HUDEP-2 (cell line): ENCODE measurements around the gene ZNF264.
"Not testable (repeated sequence)": the region's sequence is repeated elsewhere in the genome, so short reads cannot be mapped to it uniquely, and the experiment has no call there.

Experiments
- DNase-seq, 76 experiments: peaks; one replicate each; lab custom pipeline; 2025; ENCODE audit not compliant: unreplicated experiment in 76 of 76; lab: John Stamatoyannopoulos, UW

ZNF264 gene

DNA sequence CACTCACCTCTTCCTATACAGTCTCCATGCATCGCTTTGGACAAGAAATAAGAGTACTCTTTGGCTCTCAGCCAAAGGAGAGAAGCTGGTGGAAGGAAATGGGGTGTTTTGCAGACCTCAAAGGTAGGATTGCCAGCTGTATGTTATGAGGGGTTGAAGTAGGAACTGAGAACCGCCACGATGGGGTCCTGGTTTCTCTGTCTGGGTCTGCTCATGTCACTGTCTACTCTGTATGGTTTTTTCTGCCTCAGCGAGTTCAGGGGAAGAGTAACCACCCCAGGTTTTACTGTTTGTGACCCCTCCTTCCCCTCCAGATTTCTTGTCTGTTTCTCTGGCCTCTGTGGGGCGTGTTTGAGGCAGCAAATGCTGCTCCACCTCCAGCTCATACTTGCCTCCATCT, 53.2 kb downstream of the ZNF264 start:
- DNase-seq = no peak

DNA sequence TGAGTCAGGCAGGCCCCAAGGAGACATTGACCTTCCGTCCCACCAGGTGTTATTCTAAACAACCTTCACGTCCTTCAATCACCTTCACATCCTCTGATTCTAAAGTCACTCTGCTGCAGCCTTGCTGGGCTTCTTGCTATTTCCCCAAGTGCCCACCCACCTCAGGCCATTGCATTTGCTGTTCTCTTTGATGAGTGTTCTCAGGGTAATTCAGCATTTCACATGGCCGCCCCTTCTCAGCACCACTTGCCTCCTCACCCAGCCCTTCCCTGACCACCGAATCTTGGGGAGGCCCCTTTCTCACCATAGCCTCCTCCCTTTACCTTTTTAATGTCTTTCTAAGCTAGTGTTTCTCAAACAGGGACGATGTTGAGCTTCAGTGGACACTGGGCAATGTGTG, 53.8 kb downstream of the ZNF264 start:
- no peak for DNase-seq

DNA sequence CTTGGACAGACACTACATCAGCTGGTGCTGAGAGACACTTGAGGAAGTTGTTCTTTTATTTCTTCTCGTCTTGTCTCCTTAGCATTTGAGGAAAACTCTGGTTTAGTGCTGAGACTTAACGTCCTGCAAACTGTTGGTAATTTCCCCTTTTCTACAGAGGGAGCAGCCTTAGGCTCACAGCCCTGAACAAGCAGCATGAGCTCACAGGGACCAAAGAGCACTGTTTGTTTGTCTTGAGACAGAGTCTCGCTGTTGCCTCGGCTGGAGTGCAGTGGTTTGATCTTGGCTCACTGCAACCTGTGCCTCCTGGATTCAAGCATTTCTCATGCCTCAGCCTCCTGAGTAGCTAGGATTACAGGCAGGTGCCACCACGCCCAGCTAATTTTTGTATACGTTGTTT, 54.7 kb downstream of the ZNF264 start:
- no peak for DNase-seq

DNA sequence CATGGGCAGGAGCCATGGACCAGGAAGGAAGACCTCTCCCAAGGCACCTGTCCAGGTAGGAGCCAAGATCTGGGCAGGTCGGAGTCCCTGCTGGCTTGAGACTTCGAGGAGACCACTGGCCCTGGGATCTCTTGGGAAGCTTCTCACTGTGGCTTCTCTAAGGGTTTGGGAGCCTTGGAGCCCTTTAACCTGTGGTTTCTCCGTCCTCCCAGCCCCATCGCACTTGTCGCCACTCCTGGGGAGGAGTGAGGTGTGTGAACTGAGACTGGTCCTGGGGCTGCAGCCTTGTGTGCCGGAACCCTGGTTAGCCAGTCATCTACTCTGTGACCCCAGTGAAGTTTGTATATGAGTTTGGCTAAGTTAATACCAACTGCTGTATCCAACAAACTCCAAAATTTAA, 57.3 kb downstream of the ZNF264 start:
- DNase-seq = no peak

DNA sequence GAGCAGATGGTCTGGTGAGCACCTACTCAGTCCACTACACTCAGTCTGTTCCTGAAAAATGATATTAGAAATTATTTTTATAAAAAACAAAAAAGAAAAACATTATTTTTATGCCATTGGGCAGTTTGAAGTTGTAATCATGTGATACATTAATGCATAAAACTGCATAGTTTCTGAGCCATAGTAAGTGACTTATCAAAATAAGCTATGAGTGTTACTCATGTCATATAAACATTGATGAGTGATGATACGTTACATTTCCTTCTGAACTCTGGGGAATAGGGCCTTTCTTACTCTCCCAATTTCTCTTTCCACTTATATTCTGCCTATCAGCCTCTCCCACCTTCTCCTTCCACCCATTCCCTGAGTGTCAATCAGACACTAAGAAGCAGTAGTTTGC, 58.0 kb downstream of the ZNF264 start:
- no peak for DNase-seq

DNA sequence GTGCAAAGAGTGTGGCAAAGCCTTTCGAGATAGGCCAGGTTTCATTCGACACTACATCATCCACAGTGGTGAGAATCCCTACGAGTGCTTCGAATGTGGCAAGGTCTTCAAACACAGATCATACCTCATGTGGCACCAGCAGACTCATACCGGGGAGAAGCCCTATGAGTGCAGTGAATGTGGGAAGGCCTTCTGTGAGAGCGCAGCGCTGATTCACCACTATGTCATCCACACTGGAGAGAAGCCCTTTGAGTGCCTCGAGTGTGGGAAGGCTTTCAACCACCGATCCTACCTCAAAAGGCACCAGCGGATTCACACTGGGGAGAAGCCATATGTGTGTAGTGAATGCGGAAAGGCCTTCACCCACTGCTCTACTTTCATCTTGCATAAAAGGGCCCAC, 62.5 kb downstream of the ZNF264 start:
- not testable (repeated sequence) for DNase-seq

DNA sequence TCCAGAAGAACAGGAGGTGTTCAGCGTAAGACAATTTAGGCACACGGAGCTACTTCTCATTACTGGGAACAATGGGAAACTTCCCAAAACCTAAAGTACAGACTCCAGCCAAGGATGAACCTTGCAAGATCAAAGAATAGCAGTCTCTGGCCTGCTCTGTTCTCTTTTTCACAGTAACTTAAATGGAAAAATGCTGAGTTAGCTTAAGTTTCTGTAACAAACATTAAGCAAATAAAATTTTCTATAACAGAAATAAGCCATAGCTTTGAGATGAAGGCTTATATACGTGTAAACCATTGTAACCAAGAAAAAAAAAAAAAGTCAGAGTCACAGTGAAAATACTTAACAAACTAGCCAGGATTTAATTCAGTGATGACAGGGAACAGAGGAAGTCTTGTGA, 70.7 kb downstream of the ZNF264 start:
- DNase-seq = no peak

DNA sequence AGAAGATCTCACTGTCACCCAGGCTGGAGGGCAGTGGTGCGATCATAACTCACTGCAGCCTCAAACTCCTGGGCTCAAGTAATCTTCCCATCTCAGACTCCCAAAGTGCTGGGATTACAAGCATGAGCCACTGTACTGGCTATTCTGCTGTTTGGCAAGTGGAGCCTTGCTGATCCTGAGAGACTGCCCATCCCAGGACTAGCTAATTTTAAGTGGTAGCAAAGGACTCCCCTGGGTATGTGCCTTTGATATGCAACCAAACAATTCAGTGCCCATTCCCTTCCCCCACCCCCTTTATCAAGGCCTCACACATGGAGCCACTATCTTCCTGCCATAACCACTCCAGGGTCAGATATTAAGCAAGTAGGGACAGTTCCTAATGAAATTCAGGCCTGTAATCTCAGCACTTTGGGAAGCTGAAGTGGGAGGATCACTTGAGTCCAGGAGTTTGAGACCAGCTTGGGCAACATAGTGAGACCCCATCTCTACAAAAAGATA, 72.0 kb downstream of the ZNF264 start:
- DNase-seq = peak in 49 of 76 experiments; percentile 5 to 79 (median 30)

DNA sequence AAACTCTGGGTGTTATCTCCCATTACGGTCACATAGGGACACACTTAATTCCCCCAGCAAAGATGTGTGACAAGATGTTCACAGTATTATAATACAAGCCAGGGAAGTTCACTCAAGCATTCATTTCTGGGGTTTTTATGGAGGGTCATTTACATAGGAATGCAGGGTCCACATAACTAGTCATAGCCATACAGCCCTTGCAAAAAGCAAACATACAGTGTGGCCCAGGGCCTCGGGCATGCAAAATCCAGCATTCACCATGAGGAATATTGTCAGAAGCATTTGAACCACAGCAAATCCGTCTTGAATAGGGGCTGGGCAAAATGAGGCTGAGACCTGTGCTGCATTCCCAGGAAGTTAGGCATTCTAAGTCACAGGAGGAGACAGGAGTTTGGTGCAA, 76.0 kb downstream of the ZNF264 start:
- DNase-seq = no peak

DNA sequence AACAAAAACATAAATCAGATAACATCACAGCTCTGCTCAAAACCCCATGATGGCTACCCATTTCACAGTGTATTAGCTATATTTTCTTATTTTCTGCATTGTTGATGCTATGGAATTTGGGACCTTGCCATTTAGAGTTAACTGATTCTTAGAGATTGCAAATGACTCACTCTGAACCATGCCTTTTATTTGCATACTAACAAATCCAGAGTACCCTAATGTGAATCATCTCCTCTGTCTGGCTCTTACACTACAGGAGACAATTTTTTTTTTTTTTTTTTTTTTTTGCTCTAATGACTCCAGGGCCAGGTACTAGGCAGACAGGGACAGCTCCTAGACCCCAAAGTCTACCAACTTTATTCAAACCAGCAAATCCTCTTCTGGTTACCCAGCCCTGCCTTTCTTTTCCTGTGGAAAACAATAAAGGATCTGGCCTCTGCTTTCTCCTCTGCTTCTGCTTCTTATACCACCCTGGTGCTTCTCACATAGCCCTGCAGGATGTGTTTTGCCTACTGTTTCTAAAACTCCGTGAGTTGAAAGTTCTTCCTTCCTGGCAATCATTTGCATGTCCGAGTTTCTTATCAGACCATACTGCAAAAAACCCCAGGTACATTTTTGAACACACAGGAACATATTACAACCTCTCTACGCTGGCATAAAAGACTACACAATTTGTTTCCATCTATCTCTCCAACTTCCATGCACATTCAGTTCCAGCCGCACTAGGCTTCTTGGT, 78.4 kb downstream of the ZNF264 start:
- no peak for DNase-seq

DNA sequence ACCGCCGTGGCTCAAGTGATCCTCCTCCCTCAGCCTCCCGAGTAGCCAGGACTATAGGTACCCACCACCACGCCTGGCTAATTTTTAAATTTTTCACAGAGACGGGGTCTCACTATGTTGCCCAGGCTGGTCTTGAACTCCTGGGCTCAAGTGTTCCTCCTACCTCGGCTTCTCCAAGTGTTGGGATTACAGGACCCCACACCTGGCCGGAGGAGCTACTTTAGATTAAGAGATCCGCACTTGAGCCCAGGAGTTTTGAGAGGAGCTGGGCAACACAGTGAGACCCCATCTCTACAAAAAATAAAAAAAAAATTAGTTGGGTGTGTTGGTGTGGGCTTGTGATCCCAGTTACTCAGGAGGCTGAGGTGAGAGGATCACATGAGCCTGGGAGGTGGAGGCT, 80.0 kb downstream of the ZNF264 start:
- no peak for DNase-seq
